ENCODE data around the gene SLC35F3.

DNA sequence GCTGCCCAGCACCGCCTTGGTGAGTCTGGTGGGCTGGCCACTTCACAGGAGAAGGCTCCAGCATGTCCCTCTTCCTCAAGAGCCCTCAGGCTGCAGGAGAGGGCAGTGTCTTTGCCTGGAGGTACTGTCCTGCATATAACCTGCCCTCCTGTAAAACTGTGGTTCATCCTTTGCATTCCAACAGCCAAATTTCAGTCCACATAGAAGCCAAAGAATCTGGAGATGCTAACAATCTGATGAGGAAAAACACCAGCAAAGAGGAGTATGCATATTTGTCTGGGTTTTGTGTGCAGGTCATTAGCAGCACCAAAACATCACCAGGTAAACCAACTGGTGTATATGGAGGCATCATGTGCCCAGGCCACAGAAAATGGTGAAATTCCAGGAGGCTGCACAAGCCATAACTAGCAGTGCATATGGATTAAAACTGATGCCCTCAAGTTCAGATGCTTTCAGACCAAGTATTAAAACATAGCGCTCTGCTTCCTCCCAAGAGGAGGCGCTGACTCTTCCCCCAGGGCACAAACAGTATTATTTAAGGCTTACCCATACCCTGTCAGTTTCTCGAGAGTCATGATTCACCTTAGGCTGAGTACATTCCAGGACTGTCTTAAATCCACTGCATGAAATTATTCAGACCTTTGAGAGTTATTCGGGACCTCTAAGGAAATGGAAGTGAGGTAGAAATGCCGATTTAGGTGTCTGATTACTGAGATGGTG is 318.2 kb downstream of the SLC35F3 start:
- TF ChIP-seq, protein P1, sequence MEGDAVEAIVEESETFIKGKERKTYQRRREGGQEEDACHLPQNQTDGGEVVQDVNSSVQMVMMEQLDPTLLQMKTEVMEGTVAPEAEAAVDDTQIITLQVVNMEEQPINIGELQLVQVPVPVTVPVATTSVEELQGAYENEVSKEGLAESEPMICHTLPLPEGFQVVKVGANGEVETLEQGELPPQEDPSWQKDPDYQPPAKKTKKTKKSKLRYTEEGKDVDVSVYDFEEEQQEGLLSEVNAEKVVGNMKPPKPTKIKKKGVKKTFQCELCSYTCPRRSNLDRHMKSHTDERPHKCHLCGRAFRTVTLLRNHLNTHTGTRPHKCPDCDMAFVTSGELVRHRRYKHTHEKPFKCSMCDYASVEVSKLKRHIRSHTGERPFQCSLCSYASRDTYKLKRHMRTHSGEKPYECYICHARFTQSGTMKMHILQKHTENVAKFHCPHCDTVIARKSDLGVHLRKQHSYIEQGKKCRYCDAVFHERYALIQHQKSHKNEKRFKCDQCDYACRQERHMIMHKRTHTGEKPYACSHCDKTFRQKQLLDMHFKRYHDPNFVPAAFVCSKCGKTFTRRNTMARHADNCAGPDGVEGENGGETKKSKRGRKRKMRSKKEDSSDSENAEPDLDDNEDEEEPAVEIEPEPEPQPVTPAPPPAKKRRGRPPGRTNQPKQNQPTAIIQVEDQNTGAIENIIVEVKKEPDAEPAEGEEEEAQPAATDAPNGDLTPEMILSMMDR (conservative IDR thresholded peaks at IDR 0.05 in 1 of 2, IDR thresholded peaks at IDR 0.05 in 1 of 2; ENCODE audit: extremely low read depth in 1 of 2, insufficient read depth in 1 of 2, low read depth in 1 of 2, low read length in 2 of 2): peak in 1 of 2 donors; percentile 14
- TF ChIP-seq EZH2 (IDR thresholded peaks at IDR 0.05; ENCODE audit: borderline replicate concordance, low read length): no peak

Measured in mammary epithelial cell (primary cell).